Measurements from ENCODE around the gene DR1.
"Not testable (repeated sequence)": the region's sequence is repeated elsewhere in the genome, so short reads cannot be mapped to it uniquely, and the experiment has no call there.

The DR1 gene

DNA sequence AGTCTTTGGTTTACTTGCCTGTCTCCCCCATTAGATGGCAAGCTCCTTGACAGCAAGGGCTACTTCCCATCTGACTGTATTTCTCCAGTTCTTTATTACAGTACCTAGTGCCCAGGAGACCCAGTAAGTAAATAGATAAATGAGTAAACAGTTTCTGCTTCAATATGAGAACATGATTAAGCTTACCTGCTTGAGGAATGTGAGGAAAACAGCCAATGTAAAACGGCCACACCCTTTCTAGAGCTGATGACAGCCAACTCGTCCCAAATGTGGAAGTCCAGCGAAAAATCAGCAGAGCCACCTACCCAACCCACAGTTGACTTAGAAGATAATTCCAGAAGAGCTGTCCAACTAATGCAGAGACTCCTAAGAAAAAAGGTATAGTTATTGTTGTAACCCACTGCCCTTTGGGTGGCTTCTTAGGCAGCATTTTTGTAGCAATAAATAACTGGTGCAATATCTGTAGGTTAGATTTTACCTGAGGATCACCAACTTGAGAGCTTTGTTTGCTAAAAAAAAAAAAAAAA is 6.5 kb upstream of the DR1 start:
- DNase-seq, result no peak

DNA sequence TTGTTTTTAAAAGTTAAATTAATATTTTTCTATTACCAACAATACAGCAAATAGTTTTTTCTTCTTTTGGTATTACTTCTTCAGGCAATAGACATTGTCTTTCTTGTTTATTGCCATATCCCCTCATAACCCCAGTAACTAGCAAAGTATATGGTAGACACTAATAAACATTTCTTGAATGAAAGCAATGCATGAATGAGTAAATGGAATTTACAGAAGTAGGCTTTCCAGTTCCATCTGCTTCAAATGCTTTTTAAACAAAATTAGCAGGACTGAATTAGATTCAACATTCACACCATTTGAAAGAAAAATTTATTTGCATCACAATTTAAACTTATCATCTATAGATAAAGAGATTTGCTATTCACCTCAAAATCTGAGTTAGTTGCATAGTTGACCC is 5.6 kb upstream of the DR1 start:
- DNase-seq, result no peak

DNA sequence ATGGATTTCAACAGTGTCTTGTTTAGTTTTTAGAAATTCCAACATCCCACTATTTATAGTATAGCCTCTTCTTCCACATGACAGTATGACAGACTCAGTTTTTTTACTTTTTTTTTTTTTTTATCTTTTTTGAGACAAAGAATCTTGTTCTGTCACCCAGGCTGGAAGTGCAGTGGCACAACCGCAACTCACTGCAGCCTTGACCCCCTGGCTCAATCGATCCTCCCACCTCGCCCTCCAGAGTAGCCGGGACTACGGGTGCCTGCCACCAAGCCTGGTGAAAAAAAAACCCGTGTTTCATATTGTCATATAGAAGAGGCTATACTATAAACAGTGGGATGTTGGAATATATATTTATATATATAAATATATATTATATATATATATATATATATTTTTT is 1.2 kb upstream of the DR1 start:
- DNase-seq, result no peak

DNA sequence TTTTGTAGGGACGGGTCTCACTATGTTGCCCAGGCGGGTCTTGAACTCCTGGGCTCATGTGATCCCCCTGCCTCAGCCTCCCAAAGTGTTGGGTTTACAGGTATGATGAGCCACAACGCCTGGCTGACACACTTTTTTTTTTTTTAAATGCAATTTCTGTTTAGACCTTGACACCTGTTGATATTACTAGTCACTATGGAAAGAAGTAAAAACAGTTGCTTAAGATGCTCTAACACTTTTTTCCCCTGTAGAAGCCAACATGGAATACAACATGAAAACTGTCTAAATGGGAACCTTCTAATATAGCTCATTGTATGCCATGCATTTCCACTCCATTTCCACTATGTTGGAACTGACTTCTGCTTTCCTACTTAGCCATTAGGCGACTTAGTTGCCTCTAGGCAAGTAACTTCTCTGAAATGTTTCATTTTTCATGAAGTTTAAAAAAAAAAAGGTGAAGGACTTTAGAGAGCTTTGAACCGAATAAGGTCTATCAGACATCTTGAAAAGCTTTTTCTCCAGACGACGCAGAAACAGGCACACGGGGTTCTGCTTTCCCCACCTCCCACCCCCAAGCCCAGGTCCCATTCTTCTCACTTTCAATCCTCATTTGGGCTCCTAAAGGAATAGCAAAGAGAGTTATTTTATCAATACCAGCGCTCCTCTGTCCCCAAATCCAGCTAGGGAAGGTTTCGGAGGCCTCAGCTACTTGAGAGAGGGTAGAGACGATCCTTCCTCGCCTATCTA is 648 bp upstream of the DR1 start:
- DNase-seq, result peak in 1 of 58 donors; percentile 46

DNA sequence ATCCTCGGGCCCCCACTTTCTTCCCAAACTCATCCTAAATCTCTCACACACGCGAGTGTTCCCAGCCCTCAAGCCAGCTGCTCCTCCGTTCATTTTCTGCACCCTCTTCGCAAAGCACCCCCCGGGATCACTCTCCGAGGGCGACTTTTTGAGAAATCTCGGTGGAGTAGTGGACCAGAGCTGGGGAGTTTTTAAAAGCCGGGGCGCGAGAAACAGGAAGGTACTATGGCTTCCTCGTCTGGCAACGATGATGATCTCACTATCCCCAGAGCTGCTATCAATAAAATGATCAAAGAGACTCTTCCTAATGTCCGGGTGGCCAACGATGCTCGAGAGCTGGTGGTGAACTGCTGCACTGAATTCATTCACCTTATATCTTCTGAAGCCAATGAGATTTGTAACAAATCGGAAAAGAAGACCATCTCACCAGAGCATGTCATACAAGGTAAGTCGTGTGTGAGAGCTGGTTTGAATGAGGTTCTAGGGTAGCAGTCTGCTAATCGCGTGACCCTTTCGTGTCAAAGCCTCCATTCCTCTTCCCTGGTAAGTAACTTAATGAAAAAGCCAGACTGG is 800 bp downstream of the DR1 start:
- DNase-seq, result peak in 10 of 58 donors; percentile 10 to 50 (median 24)

DNA sequence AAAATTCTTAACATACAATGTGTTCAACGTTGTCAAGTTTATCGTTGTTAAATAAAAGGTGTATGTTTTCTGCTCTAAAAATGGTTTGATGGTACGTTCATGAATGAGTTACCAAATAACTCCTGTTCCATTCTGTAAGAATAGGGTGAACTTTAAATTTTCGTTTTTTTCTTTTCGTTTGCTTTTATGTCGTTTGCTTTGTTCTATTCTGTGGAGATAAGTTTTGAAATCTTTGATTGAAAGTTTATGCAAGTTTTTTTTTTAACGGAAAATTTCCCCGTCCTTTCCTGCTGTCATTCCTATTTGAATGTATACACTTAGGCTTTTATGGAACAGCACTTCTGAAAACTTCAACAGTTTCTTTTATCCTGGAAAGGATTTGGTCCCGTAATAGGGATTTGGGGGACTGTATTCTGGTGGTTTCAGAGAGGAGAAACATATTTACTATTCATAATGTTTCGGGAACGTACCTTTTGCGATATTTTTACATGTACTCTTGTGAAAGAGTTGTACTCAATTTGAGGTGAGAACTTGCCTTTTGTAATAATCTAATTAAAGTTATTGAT is 1.7 kb downstream of the DR1 start:
- DNase-seq, result no peak

DNA sequence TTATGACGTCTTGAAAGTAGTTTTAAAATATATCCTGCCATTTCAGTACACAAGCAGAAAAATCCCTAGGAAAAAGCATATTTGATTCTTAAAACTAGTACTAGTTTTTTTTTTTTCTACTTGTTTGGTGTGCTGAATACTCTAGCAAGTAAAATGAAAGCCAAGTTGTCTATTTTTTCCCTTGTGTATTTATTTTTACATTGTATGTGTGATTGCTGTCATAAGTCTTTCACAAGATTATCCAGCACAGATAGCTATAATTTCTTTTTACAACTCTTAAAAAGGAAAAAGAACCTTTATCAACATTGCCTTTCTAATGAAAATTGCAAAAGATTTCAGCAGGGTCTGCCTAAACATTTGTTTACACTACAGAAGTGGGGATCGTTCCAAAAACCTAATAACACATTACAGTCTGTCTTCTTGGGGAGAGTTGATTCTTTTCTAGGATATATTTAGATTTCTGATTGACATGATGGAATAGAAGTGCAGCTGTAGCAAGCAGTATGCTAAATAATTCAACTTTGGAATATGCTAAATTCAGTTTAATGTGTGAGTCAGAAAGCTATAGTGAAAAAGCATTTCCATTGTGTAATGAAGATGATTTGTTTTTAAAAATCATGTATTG is 2.5 kb downstream of the DR1 start:
- no peak for DNase-seq

DNA sequence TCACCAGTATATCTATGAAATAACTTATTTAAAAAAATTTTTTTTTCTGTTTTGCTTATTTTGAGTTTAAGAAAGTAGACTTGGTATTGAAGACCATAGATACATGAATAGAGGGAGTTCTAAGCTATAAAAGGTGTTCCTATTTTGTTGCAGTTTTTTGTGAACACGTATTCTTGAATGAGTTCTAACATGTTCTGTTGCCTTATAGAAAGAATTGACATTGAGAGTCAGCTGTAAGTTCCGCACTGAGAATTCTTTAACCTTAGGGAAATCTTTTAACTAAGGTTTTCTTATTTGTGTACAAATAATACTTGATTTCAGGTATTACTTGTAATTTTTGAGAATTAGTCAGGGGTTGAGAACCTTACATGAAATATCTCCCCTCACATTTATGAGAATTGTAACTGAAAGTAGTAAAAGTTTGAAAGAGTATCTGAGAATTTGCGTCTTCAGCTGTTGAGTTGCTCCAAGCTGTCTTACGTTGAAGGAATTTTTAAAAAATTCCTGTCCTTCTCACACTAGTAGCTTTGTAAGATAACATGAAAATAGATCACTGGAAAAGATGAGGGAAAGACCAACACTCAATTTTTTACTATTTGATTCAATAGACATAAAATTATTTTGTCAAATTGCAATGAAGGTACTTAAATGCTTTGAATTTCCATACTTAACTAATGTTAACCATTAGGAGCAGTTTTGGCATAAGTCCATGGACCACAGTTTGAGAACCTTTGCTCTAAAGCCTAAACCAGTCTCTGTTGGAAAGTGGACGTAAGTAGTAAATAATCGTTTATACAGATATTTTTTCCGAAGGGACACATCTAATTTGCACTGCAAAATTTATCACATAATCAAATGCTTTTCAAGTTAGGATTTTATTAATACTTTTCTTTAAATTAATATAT is 3.8 kb downstream of the DR1 start:
- DNase-seq, result no peak

DNA sequence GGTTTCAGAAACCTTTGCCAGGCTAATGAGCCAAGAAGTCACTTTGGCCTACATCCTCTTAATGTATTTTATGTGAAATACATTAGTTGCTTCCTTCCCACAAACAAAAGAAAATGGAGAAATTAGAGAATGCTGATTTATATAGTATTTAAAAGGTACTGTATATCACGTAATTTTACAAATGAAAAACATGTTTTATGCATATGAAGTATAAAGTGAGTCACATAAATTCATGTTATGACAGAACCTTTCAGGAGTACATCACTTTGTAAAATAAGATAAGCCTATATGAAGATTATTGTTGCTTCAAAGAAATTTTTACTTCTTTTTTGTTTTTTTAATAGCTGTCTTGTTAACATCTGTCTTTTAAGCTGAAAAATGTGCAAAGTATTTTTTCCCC is 4.6 kb downstream of the DR1 start:
- DNase-seq, result no peak

DNA sequence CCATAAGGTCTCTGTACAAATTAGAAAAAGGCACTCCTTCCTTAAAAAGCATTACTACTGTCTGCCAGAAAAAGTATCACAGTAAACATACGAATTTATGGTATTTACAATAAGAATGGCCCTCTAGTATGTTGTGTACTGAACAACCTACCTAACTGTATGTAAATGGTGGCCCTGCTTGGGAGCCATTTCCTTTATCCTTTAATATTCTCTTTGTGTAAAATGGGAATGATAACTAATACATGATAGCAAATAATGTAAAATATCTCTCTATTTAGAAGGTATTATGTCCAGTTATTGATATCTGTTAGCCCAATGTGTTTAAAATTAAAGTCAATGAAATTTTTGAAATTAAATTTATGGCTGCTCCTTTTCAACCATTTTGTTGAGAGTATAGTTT is 5.2 kb downstream of the DR1 start:
- no peak for DNase-seq

DNA sequence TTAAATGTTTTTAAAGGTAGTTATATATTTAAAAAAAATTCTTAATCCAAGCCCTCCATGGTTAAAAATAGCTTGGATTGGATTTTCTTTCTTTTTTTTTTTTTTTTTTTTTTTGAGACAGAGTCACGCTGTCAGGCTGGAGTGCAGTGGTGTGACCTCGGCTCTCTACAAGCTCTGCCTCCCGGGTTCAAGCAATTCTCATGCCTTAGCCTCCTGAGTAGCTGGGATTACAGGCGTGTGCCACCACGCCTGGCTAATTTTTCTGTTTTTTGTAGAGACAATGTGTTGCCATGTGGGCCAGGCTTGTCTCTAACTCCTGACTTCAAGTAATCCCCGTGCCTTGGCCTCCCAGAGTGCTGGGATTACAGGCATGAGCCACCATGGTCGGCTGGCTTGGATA is 5.6 kb downstream of the DR1 start:
- not testable (repeated sequence) for DNase-seq

DNA sequence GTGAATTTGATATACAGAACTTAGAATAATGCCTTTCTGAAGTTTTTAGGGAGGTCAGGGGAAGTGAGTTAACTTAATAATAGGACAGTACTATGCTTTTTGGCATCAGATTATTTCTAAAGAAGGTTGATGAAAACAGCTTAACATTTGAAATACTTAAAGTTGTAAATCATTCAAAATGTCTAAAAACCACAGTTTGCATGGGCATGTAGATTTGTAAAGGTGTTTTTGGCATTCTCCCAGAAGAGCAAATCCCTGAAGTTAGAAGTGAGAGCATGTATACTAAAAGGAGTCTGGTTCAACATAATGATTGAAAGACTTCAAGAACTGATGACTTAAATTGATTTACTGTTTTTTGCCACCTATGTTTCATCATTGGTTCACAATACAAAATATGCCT is 6.7 kb downstream of the DR1 start:
- DNase-seq, result no peak

DNA sequence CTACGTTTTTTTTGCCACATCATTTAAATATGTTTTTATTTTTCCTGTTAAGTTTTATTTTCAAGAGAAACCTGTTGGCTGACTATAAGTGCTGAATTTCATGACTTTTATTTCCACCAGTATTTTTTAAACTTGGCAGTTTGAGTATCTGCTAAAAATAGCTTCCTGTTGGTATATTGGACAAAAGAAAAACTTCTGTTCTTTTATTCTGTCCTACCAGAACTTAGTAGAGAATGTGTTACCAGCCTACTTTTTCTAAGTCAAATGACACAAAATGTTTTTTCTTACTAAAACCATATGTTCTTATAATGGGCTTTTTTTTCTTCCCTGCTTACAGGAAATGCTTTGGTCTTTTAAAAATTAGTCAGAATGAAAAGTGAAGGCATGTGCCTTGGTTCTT is 7.6 kb downstream of the DR1 start:
- no peak for DNase-seq

DNA sequence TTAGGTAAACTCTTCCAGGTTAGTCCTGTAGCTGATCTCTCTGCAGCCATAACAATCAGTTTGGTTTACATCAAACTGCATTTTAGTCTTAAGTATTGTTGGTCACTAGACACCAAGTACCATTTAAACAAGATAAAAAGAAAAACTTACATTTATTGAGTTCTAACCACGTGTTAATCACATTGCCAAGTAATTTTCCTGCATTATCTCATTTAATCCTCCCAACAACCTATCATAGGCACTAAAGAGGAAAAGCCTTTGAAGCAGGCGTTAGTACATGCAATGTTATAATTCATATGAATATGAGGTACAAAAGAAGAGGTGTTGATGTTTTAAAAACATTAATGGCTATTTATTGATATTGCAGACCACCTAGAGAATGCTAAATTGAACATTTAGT is 9.0 kb downstream of the DR1 start:
- no peak for DNase-seq

DNA sequence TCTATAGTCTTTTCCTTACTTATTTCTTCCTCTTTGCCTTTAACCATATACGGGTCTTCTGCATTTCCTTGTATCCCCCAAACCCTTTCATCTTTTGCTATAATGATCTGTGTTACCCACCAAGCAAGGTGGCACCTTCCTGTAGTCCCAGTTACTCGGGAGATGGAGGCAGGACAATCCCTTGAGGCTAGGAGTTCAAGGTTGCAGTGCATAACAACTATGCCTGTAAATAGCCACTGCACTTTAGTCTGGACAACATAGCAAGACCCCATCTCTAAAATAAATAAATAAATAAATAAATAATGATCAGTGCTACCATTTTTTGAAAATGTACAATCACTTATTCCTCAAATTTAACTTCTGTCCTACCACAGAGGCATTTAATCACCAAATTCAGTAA is 11.5 kb downstream of the DR1 start:
- no peak for DNase-seq

DNA sequence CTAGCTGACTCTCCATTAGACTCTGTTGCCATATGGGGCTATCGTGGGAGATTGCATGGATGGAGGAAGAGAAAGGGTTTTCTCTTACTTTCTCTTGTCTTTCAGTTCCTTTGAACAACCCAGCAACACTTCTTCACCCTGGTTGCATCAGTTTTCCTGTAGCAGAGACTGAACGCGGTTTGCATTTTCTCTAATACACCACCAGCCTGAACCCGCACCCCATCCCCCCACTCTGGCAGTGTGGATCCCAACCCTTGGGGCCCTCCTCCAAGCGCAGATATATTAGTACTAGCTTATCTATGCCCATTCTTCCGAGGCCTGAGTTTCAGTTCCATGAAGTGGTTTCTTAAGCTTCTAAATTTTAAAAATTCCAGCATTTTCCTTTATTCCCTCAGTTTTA is 12.6 kb downstream of the DR1 start:
- DNase-seq, result peak in 2 of 58 donors; percentile 3 to 6

DNA sequence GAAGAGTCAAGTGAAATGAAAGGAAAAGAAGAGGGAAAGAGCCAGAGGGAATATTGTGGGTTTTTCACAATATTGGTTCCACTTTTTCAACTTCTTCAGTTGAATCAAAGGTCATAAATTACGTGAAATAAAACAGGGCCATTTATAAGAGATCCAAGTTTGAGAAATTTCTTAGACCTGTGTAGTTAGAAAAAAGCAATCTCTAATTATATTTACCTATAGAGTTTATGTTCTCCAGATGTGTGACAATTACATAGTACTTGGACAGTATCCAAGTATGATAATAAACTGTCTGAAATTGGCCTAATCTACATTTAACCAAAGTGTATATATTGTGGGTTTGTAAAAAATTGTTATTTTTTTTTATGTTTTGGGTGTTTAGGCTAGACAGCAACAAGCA is 14.4 kb downstream of the DR1 start:
- no peak for DNase-seq

DNA sequence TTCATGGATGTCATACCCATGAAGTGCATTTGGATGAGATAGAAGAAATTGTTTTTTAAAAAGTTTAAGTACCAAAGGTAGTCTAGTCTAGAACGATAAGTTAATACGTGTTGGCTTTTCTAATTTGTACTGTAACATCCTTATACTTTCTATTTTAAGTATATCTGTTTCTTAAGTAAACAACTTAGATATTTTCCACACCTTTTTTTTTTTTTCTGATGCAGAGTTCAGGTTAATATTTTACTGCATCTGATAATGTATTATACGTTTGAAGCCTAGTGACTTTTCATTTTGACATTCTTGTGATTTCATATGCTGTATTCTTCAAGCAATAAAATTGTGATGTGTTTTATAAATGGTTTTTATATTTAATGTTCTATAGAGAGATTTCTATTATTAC is 16.5 kb downstream of the DR1 start:
- no peak for DNase-seq

DNA sequence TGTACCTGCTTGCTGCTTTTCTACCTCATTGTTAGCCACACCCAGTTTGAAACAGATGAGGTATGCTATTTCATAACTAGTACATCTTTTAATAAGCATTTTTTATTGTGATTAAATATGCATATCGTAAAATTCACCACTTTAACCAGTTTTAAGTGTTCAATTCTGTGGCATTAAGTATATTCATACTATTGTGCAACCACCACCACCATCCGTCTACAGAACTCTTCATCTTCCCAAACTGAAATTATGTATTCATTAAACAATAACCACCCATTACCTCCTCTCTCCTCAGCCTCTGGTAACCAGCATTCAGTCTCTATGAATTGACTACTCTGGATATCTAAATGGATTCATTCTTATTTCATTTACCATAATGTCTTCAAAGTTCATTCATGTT is 20.1 kb downstream of the DR1 start:
- no peak for DNase-seq

DNA sequence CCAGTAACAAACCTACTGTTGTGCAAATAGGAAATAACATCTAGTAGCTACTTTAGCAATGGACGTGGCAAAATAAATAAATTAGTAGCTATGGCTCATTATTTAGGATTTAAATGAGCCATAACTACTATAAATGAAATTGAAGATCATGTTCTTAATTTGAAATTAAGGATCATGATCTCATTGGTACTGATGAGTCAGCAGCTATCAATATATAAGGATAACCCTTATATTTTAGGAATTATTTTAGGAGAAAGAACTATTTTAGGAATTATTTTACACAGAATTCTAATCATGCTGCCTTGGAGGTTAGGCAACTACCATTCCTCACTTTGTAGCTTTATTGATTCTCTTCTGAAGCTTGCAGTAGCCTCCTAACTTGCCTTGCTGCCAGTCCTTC is 24.0 kb downstream of the DR1 start:
- DNase-seq, result no peak

DNA sequence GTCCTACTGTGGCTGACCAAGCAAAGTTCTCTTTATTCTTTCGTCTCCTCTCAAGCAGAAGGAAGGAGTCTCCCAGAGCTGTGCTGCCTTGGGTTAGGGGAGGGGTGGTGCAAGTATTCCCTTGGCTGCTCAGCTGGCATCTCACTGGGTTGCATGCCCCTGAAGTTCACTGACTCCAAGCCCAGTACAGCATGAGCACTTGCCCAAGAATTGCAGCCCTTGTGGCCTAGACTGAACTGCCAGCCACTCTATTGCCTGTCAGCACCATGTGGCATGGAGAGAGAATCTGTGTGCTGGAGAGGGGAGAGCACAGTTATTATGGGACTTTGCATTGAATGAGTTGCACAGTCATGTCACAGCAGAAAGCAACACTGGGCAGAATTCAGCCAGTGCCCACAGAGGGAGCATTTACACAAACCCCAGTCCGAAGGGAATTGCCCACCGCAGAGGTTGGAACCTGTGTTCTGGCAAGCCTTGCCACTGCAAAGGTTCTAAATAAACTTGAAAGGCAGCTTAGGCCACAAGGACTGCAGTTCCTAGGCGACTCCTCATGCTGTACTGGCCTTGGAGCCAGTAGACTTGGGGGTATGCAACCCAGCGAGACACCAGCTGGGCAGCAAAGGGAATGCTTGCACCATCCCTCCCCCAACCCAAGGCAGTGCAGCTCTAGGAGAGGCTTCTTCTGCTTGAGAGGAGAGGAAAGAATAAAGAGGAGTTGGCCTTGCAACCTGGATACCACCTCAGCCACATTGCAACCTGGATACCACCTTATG is 28.8 kb downstream of the DR1 start:
- peak in 1 of 58 donors; percentile 4 for DNase-seq

Data from anterior cingulate cortex (tissue), 58 donors.